Transverse colon (tissue), 4 donors: ENCODE measurements around the gene MAGEB2. TPM values are rescaled to one million over a fixed set of nuclear protein-coding genes. Genes with fewer than 3 reads are reported as not detected.
"Not testable (repeated sequence)": the region's sequence is repeated elsewhere in the genome, so short reads cannot be mapped to it uniquely, and the experiment has no call there.

Source experiments
- DNase-seq: peaks from one replicate; pipeline ENCODE4 v3.0.0-alpha.2; 2019
- H3K27ac ChIP-seq, 4 donors: fragments of 200-600 bp; sonication (generic); 2 replicates each; pipeline ENCODE4 v1.5.1; 2016 to 2018; ENCODE audit warnings: inconsistent platforms in 4 of 4
- H3K27me3 ChIP-seq: fragments of 200-600 bp; sonication (generic); 2 replicates; pipeline ENCODE4 v1.5.1; 2017; ENCODE audit warnings: inconsistent platforms
- H3K36me3 ChIP-seq, 4 donors: fragments of 200-600 bp; sonication (generic); 2 replicates each; pipeline ENCODE4 v1.5.1; 2017 to 2019; ENCODE audit warnings: inconsistent platforms in 4 of 4
- H3K4me1 ChIP-seq, 4 donors: fragments of 200-600 bp; sonication (generic); 2 replicates each; pipeline ENCODE4 v1.5.1; 2017 to 2020; ENCODE audit warnings: inconsistent platforms in 4 of 4
- H3K4me3 ChIP-seq, 4 donors: fragments of 200-600 bp; sonication (generic); 1 replicate in 1 of 4; 2 replicates in 3 of 4; pipeline versions ENCODE4 v1.5.1 to v1.6.1; 2017 to 2019; ENCODE audit warnings: inconsistent platforms in 4 of 4
- H3K9me3 ChIP-seq, 2 donors: fragments of 200-600 bp; sonication (generic); 2 replicates each; pipeline ENCODE4 v1.5.1; 2017 to 2019; ENCODE audit warnings: inconsistent platforms in 2 of 2
- CTCF ChIP-seq, 5 experiments: fragments of 200-600 bp in 3 of 5; fragments of 450-650 bp in 2 of 5; sonication (generic) in 3 of 5; IDR thresholded peaks; 1 replicate in 2 of 5; 2 replicates in 3 of 5; pipeline ENCODE4 v1.5.1; 2016 to 2017; ENCODE audit warnings: antibody characterized with exemption in 5 of 5, inconsistent platforms in 3 of 5, mild to moderate bottlenecking in 2 of 5, moderate library complexity in 1 of 5
- EP300 ChIP-seq: sonication (generic); formaldehyde crosslinking; IDR thresholded peaks from one replicate; pipeline ENCODE4 v1.6.1; 2017; ENCODE audit warnings: antibody characterized with exemption, low read depth
- POLR2A ChIP-seq: fragments of 450-650 bp; IDR thresholded peaks from one replicate; pipeline ENCODE4 v1.6.1; 2016; ENCODE audit warnings: antibody characterized with exemption, mild to moderate bottlenecking, moderate library complexity
- POLR2AphosphoS5 ChIP-seq, 3 donors: sonication (generic); formaldehyde crosslinking; IDR thresholded peaks; one replicate each; pipeline ENCODE4 v1.6.1; 2016; ENCODE audit warnings: antibody characterized with exemption in 3 of 3
- WGBS, 2 donors: methylation state at CpG; one replicate each; pipeline ENCODE4 v1.1.5; 2018; ENCODE audit warnings: low coverage in 1 of 2; 5-methylcytosine and 5-hydroxymethylcytosine counted together
- in situ Hi-C, 4 donors: fragments of 200-750 bp; cut with MboI; loops; one replicate each; pipeline versions ENCODE4 v1.15.0 to v1.15.1; 2017; ENCODE audit warnings: low sequenced_read_pairs in 3 of 4, low pct_ligation_motif_present in 1 of 4, low pct_unique_long_range_greater_than_20kb in 1 of 4
- intact Hi-C: fragments of 100-400 bp; cut with DNase I; formaldehyde crosslinking; loops from one replicate; pipeline ENCODE4 v1.15.1; 2023; ENCODE audit warnings: low total_unique reads
- total RNA-seq, 4 donors: library from RNA; depleted of rRNA; stranded (reverse); fragments of >200 nt; gene quantifications; one replicate each; pipeline ENCODE4 v1.1.0, GENCODE V29; 2016

MAGEB2 gene
- total RNA-seq, 4 donors from 2014 or later = not detected

GRCh38 chrX:30190426-30190825 is 24.9 kb upstream of the MAGEB2 start:
- in situ Hi-C loops (no loop called here), intact Hi-C loops (no loop called here)
- DNase-seq = no peak
- Histone ChIP-seq H3K9me3 (no peaks in the 10 kb centered on the region), H3K27ac (no peak overlapping the region), H3K4me3 (no peak overlapping the region), H3K27me3 (no peaks in the 10 kb centered on the region), H3K4me1 (no peaks in the 10 kb centered on the region), H3K36me3 (no peaks in the 10 kb centered on the region)
- 78 to 93% methylated on average over 2 of the region's 2 CpGs for WGBS, 2 donors
- TF ChIP-seq POLR2AphosphoS5 (IDR thresholded peaks at IDR 0.05) = no peak
- no peak for TF ChIP-seq EP300
- TF ChIP-seq CTCF (IDR thresholded peaks at IDR 0.05) = no peak

- in situ Hi-C loops = not testable (repeated sequence)
Measured at GRCh38 chrX:30193910-30194309, 21.5 kb upstream of the MAGEB2 start.

DNA sequence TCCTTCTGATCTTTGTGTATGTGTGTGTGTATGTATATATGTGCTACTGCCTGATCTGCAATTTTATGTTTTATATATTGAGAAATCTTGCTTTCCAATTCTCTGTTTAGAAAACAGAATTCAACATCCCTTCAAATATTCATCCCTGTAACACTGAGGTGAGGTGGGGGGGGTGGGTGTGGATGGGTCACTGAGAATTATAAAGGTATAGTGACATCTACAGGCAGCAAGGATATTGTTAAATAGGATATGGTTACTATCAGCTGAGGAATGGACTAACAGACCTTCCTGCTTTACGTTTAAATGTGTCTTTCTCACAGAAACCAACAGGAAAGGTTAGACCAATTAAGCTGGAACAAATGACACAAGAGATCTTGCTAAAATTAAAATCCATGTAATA is 19.0 kb upstream of the MAGEB2 start:
- intact Hi-C loops = no loop called here
- Histone ChIP-seq H3K27ac (no peak overlapping the region), H3K36me3 (no peaks in the 10 kb centered on the region)

More at GRCh38 chrX:30193910-30194309, 21.5 kb upstream of the MAGEB2 start:
- WGBS, 2 donors = 60% methylated on average over 6 of the region's 6 CpGs; no CpG with 5 or more reads in 1 of the 2 donors
- DNase-seq, H3K9me3 ChIP-seq, H3K27me3 ChIP-seq, intact Hi-C loops, H3K4me3 ChIP-seq, H3K27ac ChIP-seq, H3K4me1 ChIP-seq, H3K36me3 ChIP-seq: not testable (repeated sequence)

GRCh38 chrX:30212172-30212571 is 3.2 kb upstream of the MAGEB2 start:
- Histone ChIP-seq H3K9me3 (no peaks in the 10 kb centered on the region), H3K27ac (no peak overlapping the region), H3K4me3 (no peak overlapping the region), H3K36me3 (no peaks in the 10 kb centered on the region), H3K27me3 (no peaks in the 10 kb centered on the region), H3K4me1 (no peaks in the 10 kb centered on the region)
- TF ChIP-seq POLR2A (no peak), POLR2AphosphoS5 (IDR thresholded peaks at IDR 0.05) (no peak), CTCF (IDR thresholded peaks at IDR 0.05) (no peak), EP300 (no peak)
- in situ Hi-C loops = no loop called here
- intact Hi-C loops = no loop called here
- 91 to 100% methylated on average over 1 to 2 of the region's 2 CpGs for WGBS, 2 donors
- DNase-seq = no peak

More for the DNA sequence above, 19.0 kb upstream of the MAGEB2 start:
- in situ Hi-C loops = no loop called here
- no peak for DNase-seq
- 8% methylated on average over 1 of the region's 1 CpG; no CpG with 5 or more reads in 1 of the 2 donors for WGBS, 2 donors
- Histone ChIP-seq H3K4me3 (no peak overlapping the region), H3K27me3 (no peaks in the 10 kb centered on the region), H3K4me1 (no peaks in the 10 kb centered on the region), H3K9me3 (no peaks in the 10 kb centered on the region)
- TF ChIP-seq POLR2AphosphoS5 (IDR thresholded peaks at IDR 0.05) (no peak), CTCF (IDR thresholded peaks at IDR 0.05) (no peak), POLR2A (no peak), EP300 (no peak)

DNA sequence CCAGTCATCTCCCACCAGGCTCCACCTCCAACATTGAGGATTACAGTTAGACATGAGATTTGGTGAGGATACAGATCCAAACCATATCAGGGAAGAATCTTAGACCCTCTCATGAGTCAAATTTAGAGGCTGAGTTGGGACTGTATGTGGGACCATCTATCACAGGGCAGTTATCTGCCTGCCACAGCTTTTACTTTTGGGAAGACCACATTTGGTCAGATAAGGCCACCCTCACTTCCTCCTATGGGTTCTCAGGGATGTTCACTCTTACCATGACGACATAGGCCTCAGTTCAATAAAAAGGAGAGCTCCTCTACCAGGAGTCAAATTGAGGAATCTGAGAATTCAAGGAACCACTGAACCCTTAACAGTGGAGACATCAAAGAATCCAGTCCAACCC is 2.1 kb downstream of the MAGEB2 start:
- 75% methylated on average over 1 of the region's 1 CpG; no CpG with 5 or more reads in 1 of the 2 donors for WGBS, 2 donors
- no peaks in the 10 kb centered on the region for H3K4me1 ChIP-seq
- H3K4me3 ChIP-seq = no peak overlapping the region
- intact Hi-C loops = no loop called here
- no peaks in the 10 kb centered on the region for H3K36me3 ChIP-seq
- in situ Hi-C loops = no loop called here
- no peak for DNase-seq
- H3K27me3 ChIP-seq = no peaks in the 10 kb centered on the region
- H3K9me3 ChIP-seq = no peaks in the 10 kb centered on the region
- no peak for TF ChIP-seq POLR2AphosphoS5 (IDR thresholded peaks at IDR 0.05)
- no peak for TF ChIP-seq POLR2A
- TF ChIP-seq CTCF (IDR thresholded peaks at IDR 0.05) = no peak
- TF ChIP-seq EP300 = no peak
- H3K27ac ChIP-seq = no peak overlapping the region
